Stimulated activated CD8-positive, alpha-beta memory T cell treated with anti-CD3 and anti-CD28 coated beads, Interleukin-7, amount 100 ng/mL, for 48 hours (primary cell): ENCODE results near the gene DLD.
"Not testable (repeated sequence)": the region's sequence is repeated elsewhere in the genome, so short reads cannot be mapped to it uniquely, and the experiment has no call there.

Source experiments
- DNase-seq, 2 donors: peaks; one replicate each; pipeline ENCODE4 v3.0.0-alpha.2; 2020; ENCODE audit warnings: low read depth in 1 of 2; ENCODE audit errors: extremely low read depth in 1 of 2

DLD gene

DNA sequence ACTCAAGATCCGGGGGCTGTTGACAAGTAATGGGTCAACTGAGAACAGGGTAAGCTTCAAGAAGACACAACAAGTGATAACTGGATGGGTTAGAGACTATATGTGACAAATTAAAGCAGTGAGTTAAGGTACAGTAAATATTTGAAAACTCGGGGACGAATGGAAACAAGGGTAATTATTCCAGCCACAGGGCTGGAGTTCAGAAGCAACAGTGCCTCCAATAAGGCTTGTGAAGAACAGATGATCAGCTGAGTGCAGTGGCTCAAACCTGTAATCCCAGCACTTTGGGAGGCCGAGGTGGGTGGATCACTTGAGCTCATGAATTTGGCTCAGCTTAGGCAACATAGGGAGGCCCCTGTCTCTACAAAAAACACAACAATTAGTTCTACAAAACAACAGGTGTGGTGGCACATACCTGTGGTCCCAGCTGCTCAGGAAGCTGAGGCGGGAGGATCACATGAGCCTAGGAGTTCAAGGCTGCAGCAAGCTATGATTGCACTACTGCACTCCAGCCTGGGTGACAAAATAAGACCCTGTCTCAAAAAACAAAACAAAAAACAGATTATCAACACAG, 20.5 kb upstream of the DLD start:
- DNase-seq = no peak

DNA sequence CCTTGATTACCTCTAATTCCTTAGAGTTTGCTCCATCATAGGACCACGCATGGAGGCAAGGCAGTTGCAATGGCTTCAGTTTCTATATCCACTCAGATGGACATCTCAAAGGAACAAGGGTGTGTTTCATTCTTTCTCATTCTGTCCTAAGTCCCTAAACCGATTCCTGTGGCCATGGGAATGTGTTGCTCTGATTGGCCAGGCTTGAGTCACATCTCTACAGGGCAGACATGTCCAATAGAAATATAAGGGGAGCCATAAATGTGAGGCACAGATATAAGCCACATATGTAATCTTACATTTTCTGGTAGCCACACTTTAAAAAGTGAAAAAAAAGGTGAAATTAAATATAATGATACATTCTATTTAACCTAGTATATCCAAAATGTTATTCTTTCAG, 16.9 kb upstream of the DLD start:
- DNase-seq = no peak

DNA sequence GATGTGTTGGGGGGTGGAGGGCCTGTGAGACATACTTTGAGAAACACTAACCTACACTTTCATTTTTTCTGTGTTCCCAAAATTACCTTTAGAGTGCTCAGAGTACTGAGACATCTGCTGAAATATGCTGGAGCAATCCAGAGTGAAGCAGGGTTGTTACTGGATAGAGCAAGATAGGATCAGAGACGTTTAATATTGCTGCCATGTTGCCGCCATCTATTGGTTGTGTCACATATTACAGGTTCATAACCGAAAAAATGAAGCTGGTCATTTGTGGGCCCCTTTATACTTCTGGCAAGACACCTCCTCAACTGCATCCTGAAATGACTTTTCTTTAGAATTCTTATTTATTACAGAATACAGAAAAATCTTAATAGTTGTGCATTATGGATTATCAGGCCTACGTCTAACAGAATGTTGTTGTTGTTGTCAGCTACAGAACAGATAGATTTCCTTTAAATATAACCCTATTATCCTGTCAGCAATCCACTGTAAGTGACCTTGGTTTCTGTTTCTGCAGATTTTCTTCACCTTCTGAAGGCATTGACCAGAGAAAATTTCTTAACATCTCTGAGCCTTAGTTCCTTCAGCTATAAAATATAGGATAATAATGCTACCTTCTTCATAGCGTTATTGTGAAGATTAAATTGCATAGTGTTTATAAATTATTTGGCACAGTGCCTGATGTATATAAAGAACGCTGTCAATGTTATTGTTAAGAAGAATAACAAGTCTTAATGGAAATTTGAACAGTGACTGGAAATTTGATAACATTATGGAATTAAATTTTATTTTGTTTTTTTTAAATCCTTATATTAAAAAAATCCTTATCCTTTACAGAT, 16.2 kb upstream of the DLD start:
- DNase-seq = no peak

DNA sequence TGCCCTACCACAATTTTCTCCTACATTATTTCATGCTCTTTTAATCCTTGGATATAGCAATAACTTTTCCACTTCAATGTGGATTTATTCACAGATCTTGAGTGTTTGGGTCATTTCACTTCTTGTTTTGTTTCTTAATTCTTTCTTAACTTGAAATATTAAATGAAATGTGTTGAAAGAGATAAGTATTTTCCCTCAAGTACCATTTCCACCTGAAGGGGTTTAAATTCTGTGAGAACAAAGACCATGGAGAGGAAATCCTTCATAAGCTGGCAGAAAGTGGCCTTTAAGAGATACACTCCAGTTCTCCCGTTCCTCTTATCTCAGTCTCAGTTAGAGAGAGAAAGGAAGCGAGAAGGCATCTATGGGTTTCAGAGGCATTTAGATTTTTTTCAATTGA, 14.1 kb upstream of the DLD start:
- DNase-seq = no peak

DNA sequence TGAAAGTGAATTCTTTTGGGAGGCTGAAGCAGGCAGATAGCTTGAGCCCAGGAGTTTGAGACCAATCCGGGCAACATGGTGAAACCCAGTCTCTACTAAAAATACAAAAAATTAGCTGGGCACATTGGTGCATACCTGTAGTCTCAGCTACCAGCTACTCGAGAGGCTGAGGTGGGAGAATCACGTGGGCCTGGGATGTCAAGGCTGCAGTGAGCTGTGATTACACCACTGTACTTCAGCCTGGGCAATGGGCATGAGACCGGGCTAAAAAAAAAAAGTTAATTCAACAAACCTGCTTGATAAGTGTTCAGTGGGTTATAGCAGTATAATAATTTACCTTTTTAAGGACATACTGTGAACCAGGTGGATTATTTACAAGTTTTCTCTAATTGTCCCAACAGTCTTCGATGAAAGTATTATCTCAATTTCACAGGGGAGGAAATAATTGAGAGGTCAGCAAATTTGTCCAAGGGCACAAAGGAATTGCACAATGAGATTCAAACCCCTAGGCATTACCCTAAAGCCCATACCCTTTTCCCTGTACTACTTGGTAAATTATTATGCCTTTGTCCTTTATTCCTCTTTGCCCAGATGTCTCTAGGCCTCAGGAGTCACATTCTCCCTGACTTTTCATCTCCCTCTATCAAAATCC, 13.1 kb upstream of the DLD start:
- no peak for DNase-seq

DNA sequence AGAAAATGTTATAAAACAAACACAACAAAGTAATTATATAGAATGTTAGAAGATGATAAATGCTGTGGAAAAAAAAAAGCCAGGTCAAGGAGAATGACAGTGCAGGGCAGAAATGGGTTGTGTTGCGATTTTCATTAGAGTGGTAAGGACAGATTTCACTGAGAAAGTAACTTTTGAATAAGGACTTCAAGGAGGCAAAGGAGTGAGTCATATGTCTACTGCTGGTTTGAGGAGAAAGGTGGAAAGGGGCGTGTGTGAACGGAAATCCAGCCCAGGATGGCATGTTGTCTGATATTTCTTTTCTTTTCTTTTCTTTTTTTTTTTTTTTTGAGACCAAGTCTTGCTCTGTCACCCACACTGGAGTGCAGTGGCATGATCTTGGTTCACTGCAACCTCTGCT, 12.3 kb upstream of the DLD start:
- no peak for DNase-seq

DNA sequence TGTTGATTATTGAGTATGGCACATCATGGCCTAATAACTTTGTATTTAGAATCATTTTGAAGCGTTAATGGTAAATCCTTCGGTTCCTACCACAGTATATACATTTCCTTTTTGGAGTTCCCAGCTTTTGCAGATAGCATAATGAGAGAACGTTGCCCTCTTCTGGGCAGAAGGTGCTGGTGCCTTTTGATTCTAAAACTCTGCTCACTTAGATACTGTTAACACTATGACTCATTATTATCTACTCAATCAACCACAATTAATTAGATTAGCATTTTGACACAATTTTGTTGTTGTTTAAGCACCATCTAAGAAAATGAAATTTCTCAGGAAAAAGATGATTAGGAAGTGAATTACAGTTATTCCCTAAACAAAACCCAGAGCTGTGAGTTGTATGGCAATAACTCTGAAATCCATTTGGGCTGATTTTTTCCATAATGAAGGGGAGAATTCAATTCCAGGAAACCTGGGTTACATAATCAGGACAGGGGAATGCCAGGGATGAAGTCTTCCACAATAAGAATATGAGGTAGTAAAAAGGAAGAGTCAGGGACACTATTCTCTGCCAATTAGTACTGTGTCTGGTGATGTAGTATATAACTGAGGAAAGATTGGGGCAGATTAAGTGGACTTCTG, 11.5 kb upstream of the DLD start:
- DNase-seq = peak in 1 of 2 donors; percentile 13

DNA sequence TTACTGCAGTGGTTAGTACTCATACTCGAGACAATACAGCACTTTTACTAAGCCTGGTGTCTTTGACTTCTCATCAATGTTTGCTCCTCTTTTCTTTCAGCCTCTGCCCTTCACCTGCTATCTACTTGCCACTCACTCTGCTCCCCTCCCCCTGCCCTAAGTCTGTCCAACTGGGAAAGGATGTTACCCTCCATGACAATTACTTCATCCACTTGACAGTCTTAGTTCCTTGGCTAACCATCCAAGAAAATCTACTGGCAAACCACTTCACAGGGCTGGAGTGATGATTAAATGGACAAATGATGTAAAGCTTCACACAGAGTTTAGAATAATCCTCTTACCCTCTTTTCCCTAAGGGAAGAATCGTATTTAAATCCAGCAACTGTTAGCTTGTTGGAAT, 8.2 kb upstream of the DLD start:
- no peak for DNase-seq

DNA sequence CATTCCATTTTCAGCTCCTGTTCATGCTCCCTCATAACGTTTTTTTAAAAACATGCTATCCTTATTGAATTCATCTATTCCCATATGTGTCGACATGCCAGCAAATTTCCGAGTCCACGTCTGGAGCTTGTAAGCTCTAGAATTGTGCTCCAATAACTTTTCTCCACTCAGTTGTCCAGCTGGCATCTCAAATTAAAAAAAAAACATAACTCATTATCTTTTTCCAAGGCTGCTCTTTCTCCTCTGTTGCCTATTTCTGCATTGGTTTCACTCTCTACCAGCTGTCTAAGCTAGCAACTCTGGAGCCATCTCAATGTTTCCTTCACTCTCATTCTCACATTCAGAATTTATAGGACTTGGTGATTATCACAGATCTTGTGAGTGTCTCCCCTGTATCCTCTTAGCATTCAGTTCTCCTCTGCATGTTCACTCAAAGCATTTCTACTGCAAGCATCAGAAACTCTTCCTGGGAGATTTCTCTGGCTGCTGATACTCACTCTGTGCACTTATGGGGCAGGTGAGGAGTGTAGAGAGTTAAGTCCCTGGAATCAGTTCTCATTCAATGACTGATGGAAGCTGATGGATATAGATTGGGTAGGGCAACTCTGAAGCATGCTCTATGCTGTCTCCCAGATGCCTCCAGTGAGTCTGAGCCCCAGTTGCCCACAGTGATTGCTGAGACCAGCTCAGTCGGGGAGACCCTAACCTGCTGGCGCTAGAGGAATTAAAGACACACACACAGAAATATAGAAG, 6.7 kb upstream of the DLD start:
- DNase-seq = no peak

DNA sequence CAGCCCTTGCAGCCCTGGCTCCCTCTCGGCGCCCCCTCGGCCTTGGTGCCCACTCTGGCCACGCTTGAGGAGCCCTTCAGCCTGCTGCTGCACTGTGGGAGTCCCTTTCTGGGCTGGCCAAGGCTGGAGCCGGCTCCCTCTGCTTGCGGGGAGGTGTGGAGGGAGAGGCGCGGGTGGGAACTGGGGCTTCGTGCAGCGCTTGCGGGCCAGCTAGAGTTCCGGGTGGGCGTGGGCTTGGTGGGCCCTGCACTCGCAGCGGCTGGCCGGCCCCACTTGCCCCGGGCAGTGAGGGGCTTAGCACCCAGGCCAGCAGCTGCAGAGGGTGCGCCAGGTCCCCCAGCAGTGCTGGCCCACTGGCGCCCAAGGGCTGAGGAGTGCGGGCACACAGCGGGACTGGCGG, 3.2 kb upstream of the DLD start:
- DNase-seq = not testable (repeated sequence)

DNA sequence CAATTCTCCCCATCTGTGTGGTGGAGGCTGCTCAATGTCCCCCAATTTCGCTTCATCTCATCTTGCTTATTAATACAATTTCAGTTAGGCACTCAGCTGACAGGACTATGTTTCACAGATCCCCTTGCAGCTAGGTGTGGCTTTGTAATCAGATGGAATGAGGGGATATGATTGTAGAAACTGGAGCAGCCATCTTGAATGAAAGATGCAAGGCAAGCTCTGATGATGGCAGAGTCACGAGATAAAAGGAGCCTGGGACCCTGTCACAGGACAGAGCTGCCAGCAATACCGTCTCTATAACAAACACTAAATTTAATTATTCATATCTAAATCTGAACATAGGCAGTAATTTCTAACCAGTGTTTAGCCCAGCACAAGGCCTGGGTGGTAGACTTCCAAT, 991 bp upstream of the DLD start:
- no peak for DNase-seq

DNA sequence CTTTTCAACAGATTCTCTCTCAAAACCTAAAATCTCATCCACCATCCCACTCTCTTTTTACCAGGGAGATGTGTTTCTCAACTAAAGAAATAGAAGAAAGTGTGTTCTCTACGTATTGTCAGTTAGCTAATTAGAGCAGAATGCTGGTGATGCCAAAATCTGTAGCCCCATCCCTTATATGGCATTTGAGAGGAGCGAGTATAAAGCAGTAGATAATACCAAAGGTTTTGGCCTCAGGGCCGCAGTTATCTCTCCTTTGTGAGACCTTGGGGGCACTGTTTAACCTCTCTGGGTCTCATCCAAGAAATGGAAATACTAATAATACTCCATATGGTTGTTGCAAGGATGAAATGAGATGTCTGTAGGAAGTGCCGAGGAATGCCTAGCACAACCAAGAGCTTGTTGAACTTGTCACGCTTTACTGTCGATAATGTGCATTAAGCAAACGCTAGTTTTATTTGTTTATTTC, 456 bp upstream of the DLD start:
- no peak for DNase-seq

DNA sequence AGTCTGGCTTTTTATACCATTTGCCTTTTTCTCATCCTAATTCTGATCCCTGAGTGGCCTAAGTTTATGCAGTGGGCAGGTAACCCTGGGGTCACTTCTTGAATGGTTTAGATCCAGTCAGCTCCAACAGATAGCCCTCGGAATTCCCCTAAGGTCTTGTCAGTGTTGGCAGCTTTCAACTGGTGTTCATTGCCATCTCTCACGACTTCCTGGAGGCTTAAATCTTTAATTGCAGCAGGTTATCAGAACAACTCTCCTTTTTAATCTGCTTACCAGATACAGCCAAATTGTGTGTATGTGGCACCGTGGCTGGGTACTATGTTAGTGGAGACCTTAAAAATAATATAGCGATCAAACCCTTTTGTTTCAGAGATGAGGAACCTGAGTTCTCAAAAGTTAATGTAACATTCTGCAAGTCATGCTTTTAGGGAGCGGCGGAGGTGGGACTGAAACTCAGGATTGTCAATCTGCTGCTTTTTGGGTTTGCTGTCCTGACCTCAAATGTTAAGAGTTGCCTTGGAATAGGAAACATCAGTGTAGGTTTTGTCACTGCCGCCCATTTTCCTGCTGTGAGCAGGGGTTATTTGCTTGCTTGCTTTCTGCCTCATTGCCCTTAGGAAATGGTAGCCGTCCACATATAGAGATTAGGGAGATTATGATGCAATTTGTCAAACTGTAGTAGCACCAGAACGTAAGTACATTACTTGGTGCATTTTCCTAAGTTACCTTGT, 818 bp downstream of the DLD start:
- peak in 1 of 2 donors; percentile 6 for DNase-seq

DNA sequence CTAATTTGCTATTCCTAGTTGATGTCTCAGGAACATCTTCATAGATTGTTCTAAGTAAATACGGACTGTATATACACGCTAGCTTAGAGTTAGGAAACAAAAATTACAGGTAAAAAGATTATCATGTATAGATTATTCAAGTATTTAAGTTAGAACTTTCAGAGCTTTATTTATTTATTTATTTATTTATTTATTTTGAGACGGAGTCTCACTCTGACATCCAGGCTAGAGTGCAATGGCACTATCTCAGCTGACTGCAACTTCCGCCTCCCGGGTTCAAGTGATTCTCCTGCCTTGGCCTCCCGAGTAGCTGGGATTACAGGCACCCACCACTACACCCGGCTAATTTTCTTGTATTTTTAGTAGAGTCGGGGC, 1.4 kb downstream of the DLD start:
- DNase-seq = not testable (repeated sequence)

DNA sequence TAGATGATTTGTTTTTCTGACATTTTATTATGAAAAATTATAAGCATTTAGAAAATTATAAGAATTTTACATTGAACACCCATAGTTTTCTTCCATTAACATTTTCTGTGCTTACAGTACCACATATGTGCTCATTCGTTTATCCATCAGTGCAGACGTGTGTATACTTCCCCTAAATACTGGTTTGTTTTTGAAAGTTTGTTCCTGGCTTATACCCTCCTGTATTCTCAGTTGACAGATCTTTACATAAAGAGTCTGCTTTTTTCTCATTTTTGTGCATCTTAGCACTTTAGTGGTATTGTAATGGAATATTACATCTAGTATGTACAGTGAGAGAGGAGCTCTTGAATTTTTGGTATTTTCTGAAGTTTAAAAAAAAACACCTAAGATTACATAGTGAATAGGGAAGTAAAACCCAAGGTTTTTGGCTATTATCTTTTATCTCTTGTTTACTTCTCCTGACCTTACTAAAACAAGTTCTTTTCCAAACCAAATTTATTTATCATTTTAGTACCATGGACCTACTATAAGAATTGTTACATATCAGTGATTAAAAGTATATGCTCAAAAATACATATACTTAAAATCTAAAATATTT, 8.1 kb downstream of the DLD start:
- DNase-seq = no peak

DNA sequence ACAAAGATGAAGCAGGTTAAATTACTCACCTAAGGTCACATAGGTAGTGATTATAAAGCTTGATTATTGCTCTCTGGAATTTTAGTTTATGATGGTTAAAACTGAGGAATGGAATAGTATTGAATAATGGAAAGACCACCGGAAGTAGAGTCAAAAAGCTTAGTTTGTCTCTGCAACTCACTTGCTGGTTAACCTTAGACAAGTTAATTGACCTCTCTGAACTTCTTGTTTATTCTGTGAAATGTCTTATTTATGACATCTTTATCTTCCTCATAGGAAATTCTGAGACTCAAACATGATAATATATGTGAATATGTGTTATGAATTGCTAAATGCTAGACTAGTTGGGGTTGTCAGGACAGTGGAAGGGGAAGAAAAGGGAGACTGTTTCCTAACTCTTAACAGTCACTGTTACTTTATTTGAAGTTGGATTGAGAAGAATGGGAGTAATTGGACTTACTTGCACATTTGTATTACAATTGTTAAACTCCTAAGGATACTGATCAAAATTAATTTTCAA, 9.6 kb downstream of the DLD start:
- no peak for DNase-seq

DNA sequence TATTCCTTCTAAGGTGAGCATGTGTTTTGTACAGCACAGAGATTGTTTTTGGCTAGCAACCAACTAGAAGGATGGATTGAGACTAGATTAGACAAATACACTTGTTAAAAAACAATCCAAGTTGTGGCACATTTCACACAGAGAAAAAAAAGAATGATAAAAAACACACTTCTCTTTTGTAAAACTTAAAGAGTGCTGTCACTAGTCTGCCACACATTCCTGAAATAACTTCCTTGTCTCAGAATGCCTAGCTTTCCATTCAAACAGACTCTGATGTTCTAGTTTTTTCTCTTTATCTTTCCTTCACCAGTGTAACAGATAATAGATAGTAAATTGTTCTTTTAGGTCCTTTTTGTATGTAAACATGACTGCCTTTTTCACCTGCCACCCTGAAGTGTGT, 11.4 kb downstream of the DLD start:
- no peak for DNase-seq

DNA sequence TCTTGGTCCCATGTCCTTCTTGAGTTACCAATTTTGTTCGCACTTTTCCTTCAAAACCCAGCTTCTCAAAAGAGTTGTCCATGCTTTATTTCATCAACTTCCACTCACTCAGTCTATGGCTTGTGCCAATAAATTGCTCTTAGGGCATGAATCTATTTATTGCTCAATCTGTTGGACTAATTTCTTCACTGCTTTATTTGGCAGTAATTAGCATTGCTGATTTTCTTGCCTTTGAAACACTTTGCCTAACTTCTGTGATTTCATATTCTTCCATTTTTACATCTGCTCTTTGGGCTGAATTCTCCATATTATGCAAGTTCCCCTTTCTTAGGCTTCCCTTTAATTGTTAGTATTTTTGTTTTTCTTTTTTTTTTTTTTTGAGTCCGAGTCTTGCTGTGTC, 16.8 kb downstream of the DLD start:
- no peak for DNase-seq

DNA sequence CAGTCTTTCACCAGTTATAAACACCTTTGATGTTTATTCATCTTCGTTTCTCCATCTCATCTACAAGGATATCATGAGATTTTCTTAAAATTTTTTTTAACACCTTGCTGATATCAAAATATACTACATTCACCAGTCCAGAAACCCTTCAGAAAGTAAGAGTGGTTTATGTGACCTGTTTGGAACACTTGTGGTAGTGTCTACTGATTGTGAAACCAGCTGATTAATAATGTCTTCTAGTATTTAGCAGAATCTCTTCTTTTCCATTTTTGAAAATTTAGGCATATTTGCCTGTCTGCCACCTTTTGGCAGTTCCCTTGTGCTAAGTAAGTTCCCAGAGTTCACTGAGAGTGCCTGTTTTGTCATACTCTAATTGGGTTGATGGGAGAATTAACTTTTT, 18.5 kb downstream of the DLD start:
- DNase-seq = no peak

DNA sequence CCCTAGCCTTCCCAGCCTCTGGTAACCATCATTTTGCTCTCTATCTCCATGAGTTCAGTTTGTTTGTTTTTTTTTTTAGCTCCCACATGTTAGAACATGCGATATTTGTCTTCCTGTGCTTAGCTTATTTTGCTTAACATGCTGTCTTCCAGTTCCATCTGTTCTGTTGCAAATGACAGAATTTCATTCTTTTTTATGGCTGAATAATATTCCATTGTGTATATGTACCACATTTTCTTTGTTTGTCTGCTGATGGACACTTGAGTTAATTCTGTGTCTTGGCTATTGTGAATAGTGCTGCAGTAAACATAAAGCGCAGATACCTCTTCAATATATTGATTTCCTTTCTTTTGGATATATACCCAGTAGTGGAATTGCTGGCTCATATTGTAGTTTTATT, 21.0 kb downstream of the DLD start:
- no peak for DNase-seq
